ENCODE results near the gene SEC14L6.

The SEC14L6 gene

GRCh38 chr22:30491381-30491780 lies 55.2 kb downstream of the SEC14L6 start:
- no peak for DNase-seq

DNA sequence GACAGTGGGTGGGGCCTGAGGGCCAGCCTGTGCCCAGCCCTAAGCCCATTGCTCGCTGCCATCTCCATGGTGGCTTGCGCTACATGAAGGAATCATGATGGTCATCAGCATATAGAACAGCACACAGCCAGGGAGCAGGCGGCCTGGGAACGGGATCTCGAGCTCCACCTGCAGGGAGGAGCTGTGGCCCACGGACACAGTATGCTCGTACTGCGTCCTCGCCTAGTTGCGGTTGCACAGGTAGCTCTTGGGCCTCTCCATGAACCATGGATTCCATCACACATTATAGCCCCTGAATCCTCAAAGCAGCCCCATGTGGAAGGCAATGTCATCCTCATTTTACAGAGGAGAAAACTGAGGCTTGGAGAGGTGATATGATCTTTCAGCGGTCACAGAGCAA lies 56.1 kb downstream of the SEC14L6 start:
- no peak for DNase-seq

DNA sequence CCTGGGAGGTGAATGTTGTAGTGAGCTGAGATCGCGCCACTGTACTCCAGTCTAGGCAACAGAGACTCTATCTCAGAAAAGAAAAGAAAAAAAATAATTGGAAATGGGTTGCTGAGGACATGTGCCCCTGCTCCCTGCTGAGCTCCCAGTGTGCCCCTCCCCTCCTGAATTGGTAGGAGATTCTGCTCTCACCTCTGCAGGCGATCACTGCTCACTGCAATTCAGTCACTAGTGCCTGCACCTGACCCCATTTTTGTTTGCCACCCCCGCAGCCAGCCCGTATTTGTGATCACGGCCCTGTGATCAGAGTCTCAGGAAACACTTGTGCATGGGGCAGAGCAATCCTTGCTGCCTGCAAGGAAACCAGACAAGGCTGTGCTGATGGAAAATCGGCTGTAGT lies 58.4 kb downstream of the SEC14L6 start:
- no peak for DNase-seq

DNA sequence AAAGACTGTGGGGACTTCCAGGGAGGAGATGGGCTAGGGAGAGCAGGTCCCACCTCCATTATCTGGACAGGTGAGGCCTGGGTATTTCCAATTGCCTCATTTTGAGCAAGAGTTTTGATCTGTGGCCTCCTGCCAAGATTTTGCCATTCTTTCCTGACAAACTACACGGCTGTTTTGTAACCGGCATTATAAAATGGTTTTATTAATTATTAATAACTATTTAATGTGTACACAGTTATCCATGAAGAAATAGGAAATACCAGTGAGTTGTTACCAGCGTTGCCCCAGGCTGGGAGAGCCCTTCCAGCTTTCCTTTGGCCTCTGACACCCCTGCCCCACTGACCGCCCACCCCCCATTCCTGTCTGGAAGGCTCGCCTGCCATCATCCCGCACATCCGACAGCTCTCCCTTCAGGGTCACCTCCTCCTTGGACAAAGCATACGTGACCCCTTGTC lies 59.9 kb downstream of the SEC14L6 start:
- no peak for DNase-seq

GRCh38 chr22:30486118-30486517 lies 60.4 kb downstream of the SEC14L6 start:
- no peak for DNase-seq

GRCh38 chr22:30485362-30485988 lies 61.1 kb downstream of the SEC14L6 start:
- DNase-seq = peak; percentile 57

DNA sequence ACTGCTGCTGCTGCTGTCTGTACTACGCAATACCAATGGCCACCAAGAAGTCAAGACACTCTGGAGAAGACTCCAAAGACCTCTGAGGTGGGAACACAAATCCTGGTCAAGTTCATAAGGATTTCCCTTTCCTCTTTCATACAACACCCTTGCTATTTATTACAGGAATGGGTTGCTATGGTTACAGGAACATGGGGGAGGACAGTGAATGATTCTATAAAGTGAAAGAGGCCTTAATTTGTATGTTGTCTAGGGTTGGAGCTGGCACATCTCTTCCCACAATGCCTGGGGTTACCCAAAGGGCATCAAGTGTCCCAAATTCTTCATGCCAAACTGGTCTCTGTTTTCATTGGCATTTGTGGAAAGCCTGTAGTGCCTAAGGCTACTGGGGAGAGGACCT lies 63.4 kb downstream of the SEC14L6 start:
- DNase-seq = no peak

DNA sequence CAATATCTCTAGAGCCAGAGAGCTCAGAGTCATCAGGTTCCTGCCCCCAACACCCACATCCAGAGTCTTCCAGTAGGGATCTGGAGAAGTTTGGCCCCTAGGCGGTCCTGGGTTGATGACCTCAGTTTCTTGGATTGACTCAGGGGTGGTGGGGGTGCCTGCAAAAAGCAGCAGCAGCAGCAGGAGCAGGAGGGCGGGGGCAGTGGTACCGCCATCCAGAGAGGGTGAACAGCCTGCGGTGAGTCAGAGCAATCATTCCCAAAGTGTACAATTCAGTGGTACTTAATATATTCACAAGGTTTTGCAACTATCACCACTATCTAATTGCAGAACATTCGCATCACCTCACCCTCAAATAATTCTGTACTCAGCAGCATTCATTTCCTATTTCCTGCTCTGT lies 64.8 kb downstream of the SEC14L6 start:
- DNase-seq = no peak

DNA sequence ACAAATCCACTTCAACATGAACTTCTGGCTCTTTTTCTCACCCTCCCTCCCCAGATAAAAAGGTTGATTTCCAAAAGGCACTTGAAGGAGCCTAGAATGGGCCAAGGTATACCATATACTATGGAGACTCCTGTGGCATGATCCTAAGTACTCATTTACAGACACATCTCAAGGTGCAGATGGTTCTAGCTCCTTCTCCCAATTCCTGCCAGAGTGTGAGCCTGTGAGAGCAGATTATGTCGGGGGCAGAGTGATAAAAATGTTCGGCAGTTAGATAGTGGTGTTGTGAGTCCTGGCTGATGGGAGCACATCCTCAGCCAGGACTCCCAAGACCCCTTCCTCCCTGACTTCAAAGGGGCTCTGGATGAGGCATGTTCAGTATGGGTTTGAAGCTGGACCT lies 66.6 kb downstream of the SEC14L6 start:
- DNase-seq = no peak

DNA sequence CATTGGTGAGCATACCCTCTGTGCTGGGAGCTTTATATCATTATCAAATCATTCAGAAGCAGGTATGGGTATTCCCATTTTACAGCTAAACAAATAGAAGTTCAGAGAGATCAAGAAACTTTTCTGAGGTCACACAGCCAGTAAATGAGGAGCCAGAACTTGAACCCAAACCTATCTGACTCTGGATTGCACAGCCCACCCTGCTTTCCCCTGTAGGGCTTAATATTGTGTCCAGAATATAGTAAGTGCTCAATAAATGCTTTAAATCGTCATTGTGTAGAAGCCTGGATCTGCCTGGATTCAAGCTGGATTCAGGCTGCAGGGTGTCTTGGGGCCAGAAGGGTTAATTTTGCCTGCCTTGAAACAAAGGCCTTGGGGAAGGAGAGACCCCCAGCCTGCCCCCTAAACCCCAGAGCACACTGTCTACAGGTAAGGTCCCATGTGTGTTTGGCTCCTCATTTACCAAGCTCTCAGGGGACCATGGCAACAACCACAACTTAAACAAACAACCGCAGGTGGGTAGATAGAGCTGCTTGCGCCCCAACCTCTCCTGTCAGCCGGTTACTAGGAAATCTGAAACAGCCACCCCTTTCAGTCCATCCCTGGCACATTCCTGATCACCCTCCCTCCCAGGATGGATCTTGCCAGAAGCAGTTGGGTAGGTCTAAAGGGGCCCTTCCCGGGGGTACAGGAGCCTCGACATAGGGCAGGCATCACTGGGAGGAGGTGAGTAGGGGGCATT lies 71.7 kb downstream of the SEC14L6 start:
- DNase-seq = peak; percentile 27

DNA sequence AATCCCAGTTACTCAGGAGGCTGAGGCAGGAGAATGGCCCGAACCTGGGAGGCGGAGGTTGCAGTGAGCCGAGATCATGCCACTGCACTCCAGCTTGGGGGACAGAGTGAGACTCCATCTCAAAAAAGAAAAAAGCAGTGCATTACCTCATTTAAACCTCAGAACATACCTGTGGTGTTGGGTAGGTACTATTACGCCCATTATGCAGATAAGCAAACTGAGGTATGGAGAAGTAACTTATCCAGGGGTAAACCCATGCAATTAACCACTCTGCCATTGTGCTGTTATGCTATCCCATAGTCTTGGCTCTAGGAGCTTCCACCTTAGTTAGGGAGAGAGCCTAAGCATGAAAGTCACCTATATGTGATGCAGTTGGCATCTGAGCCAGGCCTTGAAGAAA lies 72.4 kb downstream of the SEC14L6 start:
- no peak for DNase-seq

GRCh38 chr22:30472994-30473720 lies 73.4 kb downstream of the SEC14L6 start:
- no peak for DNase-seq
